ENCODE measurements around the gene SLC24A3.
"Not testable (repeated sequence)": the region's sequence is repeated elsewhere in the genome, so short reads cannot be mapped to it uniquely, and the experiment has no call there.

The SLC24A3 gene

DNA sequence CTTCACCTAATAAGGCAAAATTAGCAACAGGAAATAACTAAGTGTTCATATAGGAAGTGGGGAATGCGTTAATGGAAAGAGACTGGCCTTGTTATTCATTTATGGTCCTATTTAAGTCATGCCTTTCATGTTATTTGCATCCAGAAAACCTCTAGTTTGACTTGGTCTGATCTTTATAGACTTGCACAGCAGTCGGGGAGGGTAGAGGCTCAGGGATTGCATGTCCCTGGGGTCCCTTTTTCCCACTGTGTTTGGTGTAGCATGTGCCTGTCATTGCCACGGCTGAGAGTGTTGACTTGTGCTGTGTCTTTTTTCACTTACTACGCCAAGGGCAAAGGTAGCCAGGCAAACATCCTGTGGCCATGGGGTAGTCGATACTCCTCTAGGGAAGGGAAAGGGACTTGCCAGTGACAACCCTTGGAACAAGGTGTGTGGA, 440.2 kb downstream of the SLC24A3 start:
- DNase-seq, result no peak

DNA sequence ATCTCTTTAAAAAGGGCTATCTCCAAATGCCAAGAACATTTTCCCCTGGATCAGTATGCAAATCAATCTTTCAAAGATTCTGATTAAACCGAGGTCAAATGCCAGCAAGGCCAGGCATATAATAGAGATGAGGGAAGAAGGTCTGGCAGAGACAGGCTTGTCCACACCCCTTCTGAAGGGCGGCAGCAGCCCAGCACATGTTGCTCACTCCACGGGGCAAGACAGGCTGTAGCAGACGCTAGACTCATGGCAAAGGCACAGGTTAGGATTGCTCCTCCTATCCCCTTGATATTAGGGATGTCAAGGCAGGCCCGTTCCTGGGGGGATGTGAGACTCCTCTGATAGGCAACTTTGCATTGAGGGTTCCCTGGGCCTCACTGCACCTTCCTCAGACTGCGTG, 440.9 kb downstream of the SLC24A3 start:
- no peak for DNase-seq

DNA sequence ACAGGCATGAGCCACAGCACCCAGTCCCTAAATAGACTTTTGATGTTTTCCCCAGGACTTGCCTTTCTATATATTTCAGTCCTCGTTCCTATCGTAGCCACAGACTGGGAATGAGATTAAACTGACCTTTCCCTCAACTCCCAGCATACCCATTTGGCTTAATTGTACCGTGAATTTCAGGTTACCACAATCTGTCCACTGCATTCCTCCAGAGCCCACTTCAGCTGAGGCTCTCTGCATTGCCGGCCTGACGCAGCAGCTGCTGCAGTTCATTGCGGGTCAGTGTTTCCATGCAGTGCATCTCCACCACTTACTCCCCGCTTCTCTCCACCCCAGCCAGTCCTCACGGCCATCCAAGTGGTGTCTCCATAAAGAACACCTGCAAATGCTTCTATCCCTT, 442.5 kb downstream of the SLC24A3 start:
- DNase-seq, result no peak

DNA sequence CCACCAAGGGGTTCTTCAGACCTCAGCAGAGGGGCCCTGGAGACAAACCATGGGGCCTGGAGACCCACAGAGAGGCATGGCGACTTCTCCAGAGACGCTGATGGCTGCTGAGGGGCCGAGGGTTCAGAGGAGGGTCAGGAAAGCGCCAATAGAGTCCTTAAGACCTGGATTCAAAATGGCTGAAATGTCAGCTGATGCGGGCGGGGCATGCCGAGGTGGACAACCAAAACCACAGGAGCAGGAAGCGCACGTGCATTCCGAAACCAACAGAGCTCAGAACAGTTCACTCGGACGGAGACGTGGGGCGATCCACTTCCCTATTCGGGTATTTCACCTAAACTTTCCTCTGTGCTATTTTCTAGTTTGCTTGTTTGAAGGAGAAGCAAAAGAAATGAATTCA, 445.7 kb downstream of the SLC24A3 start:
- DNase-seq, result no peak

DNA sequence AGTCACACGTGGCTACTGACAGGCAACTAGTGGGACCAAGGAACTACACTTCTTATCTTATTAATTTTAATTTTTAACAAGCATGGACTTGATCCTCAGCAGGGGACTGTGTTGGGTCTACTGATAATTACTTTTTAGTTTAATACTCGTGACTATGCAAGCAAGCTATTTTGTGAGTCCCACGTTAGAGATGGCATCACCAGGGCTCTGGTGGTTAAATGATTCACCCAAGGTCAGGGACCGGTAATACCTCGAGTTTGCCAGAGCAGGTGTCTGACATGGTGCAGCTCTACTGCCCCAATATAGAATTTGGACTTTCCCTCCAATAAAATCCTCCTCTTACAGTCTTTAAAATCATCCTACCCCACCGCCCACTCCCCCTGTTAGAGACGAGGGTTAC, 447.0 kb downstream of the SLC24A3 start:
- DNase-seq, result no peak

DNA sequence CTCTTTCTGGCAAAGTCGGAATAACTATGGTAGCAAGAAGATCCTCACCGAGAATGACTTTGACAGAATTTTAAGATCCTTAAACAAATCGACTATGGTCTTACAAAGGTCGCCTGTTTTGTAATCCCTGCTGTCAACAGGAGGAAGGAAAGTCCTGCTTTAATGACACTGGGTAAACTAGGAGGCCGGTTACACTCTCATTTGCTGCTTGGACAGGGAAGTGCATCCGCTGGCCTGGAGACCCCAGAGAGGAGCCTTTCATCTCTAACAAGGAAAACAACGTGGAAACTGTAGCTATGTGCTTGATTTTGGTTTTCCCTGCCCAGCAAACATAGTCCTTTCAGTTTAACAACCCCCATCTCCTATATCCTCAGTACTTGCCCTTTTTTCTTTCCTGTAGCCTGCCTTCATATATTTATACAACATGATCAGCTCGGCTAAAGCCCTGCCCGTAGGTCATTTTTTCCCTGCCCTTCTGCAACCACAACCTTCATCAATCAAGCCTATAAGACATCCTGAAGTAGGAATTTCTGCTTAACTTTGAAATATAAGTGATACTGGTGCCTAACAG, 448.5 kb downstream of the SLC24A3 start:
- no peak for DNase-seq

DNA sequence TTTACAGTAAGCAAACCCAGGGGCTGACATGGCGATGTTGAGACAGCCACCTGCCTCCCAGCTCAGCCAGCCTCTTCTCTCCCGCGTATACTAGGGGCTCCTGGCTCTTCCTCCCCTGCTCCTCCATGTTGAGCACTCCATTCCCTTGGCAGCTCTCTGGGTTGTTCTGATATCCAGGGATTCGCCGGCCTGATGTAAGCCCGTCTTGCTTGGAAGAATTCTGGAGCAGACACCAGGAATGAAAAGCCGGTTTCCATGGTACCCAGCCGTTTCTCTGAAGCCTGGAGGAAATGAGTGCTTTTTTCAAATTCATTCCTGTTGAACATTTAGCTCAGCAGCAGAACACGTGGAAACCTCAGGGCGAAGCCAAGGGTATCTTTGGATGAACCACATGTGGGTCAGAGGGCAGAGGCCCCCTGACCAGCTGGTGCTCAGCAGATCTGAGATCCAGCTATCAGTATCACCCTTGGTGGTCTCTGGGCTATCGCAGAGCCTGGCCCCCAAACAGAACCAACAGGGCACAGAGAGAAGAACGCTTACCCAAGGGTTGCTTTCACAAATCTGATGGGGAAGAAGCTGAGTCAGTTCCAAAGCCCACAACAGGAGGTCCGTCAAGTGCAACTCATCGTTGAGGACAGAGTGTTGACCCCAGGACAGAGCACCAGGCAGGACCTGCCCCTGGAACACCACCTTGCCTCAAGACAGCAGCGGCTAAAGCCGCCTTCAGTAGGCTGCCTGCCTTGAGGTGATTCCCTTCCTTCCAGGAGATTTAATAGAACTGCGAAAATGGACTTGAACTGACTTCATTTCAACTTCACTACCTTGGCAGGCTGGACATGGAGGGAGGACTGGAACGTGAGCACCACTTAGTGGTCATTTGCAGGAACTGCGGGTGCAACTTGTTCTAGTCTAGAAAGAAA, 449.5 kb downstream of the SLC24A3 start:
- DNase-seq, result peak; percentile 45 to 82

DNA sequence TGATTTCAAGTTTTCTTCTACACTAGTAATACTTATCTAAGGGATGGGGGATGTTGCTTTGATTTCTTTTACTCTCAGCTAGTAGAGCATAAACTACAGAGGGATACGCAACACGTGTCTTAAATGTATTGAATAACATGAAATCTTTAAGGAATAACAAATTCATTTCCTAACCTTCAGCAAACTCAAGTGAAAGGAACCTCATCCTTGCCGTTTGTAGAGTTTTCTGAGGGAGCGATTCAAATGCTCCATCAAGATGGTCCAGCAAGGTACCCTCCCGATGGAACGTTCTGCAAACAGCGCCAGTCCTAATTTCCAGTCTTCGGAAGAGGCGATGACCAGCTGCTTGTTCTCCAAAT, 450.2 kb downstream of the SLC24A3 start:
- DNase-seq, result no peak

DNA sequence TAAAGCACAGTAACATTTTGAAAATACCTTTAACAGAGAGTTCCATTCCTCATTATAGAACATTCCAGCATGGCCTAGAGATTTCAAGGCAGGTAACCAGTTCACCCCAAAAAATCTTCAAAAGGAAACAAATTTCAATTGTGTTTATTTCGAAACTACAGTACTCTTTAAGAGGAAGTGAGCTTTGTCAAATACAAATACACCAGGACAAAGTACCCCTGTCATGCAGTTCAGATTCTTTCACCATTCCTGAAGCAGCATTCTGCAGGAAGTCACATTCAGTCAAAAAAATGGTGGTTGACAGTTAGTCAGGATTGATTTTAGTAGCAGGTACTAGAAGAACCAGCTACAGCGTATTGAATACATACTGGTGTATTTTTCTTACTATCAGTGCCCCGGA, 456.0 kb downstream of the SLC24A3 start:
- no peak for DNase-seq

DNA sequence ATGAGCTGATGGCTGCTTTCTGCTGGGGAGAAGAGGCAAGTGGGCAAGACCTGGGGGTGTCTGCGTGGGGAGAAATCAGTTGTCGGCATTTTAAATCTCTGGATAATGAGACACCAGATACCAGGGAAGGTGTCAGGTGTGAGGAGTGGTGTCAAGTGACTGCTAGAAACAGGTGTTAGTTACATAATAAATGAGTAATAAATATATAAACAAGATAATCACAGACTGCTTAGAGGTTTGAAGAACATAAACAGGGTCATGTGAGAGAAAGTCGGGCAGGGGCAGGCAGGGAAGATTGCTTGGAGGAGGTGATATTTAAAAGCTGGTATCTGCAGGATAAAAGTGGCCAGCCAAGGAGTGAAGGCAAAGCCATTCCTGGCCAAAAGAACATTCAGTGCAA, 458.4 kb downstream of the SLC24A3 start:
- DNase-seq, result no peak

DNA sequence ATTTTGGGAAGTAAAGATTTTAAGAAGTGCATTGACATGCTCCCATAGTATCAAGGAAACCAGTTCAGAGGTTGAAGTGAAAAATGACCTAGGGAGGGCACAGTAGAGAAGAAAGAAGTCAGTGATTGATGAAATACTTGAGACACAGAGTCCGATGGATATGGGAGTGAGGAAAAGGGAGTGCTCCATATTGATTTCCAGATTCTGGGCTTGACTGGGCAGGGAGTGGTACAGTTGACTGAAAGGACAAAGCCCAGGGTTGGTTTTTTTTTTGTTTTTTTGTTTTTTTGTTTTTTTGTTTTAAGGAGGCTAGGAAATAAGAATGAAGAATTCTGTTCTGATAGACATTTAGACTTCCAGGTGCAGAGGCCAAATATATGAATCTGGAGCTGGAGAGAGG, 458.9 kb downstream of the SLC24A3 start:
- no peak for DNase-seq

DNA sequence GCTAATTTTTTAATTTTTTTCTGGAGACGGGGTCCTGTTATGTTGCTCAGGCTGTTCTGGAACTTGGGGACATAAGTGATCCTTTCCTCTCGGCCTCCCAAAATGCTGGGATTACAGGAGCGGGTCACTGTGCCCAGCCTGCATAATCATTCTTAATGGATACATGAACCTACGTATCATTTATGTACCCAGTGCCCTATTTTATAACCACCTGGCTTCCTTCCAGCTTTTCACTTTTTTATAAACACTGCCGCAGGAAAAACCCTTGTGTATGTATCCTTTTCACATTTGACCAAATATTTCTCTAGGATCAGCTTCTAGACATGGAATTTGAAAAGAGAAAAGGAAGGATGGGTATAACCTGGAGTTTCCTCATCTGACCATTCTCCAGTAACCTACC, 460.1 kb downstream of the SLC24A3 start:
- DNase-seq, result no peak

DNA sequence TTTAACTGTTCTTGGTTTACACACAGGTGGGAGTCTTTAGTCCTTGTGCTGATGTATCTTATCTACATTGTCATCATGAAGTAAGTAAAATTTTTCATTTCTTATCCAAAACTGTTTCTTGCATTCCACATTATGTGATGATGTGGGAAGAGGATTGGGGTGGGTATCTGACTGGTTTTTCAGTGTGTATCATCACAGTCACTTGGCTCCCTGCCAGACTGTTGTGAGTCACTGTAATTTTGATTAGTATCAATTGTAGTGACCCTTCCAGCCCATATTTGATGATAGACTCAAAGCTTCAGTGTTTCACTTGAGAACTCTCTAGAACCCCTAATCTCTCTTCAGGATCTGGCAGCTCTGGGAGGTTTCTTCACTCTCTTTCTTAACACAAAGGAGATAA, 461.1 kb downstream of the SLC24A3 start:
- no peak for DNase-seq

DNA sequence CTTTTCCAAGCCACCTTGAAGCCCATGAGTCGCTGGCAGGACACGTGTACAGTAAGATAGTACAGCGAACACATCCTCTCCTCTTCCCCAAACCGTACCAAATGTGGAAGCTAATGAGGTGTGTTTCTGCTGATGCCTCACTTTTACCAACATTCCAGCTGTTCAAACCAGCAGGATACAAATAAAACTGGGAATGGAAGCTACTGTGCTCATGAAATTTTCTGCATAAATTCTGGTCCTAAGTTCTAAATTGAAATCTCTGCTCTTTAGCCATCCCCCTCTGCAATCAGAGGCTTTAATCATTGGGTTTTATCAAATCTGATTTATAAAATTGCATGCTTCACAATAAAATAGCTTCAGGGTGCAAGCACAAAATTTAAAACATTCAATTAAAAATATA, 463.8 kb downstream of the SLC24A3 start:
- DNase-seq, result no peak

DNA sequence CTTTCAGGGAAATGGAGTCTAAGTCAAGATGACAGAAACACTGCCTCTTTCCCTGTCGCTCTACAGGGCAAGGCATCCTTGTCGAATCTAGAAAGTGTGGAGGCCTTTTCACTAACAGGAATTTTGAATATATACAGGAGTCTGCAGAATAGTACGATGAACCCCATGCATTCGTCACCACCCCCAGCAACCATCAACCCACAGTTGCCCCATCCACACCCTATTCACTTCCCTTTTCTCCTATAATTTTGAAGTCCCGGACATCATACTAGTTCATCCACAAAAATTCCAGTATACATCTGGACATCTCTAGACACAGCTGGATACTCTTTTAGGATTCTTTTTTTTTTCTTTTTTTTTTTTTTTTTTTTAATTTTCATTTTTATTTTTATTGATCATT, 464.9 kb downstream of the SLC24A3 start:
- no peak for DNase-seq

DNA sequence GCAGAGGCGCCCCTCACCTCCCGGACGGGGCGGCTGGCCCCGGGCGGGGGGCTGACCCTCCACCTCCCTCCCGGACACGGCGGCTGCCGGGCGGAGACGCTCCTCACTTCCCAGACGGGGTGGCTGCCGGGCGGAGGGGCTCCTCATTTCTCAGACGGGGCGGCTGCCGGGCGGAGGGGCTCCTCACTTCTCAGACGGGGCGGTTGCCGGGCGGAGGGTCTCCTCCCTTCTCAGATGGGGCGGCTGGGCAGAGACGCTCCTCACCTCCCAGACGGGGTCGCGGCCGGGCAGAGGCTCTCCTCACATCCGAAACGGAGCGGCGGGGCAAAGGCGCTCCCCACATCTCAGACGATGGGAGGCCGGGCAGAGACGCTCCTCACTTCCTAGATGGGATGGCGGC, 466.1 kb downstream of the SLC24A3 start:
- DNase-seq, result not testable (repeated sequence)

DNA sequence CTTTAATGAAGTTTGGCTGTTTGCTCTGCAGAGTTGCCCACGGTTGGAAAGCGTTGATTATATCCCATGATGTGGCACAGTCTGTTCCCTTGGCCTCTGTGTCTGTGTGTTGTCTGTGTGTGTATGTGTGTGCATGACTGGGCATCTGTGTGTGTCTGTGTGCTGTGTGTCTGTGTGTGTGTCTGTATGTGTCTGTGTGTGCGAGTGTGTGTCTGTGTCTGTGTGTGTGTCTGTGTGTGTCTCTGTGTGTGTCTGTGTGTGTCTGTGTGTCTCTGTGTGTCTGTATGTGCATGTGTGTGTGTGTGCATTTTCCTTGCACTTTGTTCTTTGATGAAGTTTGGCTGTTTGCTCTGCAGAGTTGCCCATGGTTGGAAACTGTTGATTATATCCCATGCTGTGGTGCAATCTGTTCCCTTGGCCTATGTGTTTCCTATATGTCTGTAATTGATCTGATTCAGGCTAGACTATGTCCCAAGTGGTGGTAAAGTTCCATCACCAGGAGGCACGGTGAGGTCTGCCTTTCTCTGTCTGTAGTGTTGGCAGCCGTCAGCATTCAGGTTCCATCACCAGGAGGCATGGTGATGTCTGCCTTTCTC, 467.6 kb downstream of the SLC24A3 start:
- peak in 1 of 2 experiments; percentile 61 for DNase-seq

DNA sequence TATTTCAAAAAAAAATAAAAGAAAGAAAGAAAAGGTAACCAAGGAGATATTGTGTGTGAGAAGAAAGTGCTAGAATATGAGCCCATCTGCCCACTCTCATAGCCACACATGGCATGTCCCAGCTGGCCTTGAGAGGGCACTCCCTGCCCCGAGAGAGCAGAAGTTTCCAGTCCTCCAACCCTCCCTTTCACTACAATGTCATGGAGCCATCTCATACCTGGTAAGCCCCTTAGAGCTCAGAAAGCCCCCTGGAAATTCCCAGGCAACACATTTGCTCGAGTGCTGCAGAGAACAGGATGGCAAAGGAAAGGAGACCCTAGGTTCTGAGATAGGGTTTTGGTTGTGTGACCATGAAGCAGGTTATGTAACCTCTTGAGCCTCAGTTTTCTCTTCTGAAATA, 469.8 kb downstream of the SLC24A3 start:
- DNase-seq, result no peak

DNA sequence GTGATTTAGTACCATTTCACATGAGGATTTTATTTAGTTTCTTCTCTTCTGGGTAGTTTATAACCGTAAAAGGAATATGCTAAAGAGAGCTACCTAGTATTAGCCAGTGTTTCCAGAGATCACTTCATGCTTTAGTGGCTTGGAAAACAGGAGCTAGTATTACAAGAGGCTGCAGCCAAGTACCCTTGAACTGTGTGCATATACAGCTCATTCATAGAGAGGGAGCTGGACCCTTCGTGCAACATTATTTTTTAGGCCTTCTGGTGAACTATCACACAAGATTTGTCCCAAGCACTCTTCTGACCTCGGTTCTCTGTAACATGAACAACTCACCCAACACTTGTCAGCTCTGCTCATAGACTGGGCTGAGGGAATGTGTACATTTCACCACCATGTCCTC, 470.7 kb downstream of the SLC24A3 start:
- no peak for DNase-seq

DNA sequence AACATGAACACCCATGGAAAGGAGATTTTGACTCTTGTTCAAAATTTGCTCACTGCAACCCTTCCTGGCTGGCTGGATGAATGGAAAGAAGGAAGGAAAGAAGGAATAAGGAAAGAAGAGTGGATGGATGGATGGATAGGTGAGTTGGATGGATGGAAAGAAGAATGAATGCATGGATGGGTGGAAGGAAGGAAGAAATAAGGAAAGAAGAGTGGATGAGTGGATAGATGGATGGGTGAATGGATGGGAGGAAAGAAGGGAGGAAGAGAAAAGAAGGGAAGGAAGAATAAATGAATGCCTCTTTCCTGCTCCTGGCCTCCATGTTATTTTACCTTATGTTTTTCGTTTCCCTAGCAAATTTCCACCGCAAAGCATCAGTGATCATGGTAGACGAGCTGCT, 471.4 kb downstream of the SLC24A3 start:
- DNase-seq, result no peak

DNA sequence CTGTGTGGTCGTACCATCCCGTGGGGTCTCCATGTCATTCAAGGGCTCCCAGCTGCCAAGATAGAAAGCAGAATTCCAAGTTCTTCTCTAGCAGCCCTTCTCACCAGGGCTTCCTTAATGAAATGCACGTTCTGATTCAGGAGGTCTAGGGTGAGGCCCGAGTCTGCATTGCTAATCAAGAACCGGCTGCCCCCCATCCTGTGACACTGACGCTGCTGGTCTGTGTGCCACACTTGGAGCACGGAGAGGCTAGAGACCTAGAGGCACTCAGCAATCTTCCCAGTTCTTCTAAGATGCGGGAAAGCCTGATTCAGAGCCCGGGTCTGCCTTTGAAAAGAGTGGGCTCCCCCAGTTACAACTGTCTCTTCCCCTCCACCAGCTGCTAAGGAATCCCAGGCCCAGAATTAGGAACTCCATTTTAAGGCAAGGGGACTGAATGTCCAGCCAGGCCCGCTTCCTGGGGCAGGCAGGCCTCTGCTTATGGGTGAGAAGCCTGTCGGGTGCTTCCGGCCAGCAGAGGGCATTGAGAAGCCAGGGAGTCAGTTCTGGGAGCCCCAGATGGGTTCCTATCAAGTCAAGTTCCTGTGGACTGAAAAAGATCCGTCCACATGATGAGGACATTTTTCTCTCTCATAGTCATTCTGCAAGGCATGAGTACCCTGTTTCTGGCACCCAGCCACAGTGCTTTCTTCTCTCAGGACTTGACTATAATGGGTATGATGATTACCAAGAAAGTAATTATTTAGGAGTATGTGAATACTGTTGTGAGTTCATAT, 475.8 kb downstream of the SLC24A3 start:
- DNase-seq, result peak; percentile 38 to 70

DNA sequence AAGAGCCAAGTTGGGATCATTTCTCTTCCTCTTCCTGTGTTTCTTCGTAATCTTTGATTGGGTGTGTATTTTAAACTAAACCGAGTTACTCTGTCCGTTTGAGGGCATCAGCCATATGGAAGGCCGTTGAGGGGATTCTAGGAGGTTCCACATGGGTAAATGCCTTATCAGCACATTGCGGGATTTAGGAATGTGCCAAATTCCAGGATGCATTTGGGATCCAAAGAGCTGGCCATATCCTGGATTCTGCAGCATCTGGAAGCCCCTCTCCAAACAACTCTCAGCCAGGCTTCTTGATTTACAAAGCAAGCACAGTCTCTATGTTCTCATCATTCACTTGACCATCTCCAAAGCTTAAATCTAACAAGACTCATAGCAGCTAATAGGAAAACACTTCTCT, 478.0 kb downstream of the SLC24A3 start:
- DNase-seq, result no peak

DNA sequence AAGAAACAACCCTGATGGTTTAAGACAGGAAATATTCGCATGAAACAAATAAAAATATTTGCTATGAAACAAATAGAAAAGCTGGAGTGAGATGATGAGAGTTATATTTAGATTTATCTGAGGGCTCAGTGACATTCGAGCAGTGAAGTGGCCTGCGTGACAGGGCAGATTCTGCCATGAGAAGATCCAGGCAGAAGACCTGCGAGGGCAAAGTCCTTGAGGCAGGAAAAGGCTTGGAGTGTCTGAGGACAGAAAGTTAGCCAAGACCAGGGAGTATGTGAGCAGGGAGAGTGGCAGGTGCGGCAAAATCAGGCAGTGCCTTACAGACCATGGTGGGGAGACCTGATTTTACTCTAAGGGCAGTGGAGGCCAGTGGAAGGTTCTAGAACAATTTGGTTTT, 478.7 kb downstream of the SLC24A3 start:
- DNase-seq, result no peak

DNA sequence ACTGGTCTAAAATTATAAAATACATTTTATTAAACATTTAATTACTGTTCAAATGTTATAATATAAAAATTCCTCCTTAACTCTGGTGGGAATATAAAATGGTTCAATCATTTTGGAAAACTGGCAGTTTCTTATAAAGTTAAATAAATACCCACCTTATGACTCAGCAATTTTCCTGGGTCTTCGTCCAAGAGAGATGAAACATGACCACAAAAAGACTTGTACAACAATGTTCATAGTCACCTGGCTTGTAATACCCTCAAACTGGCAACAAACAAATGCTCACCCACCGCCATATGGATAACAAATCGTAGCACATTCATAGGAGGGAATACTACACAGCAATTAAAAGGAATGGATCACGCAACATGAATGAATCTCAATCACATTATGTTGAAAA, 479.7 kb downstream of the SLC24A3 start:
- DNase-seq, result no peak

All from NCI-H446 (cell line).